ENCODE measurements around the gene PHLPP1. TPM values are rescaled to one million over a fixed set of nuclear protein-coding genes. Genes with fewer than 3 reads are reported as not detected.

The PHLPP1 gene
- total and polyA plus RNA-seq, 2 of the 4 experiments (the other 2 are of a cell fraction), result 3.3 to 3.6 TPM

- Histone ChIP-seq H3K9ac (ENCODE audit: low read depth, low read length) (no peak overlapping the region), H3K79me1 (ENCODE audit: low read depth in 1 of 2, low read length in 2 of 2) (no peaks in the 10 kb centered on the region; a peak in 1 of 4 replicates), H3K36me3 (ENCODE audit: control insufficient read depth, insufficient read depth, low read length) (peaks cover 11% of the 10 kb centered on the region), H3K4me1 (ENCODE audit: control insufficient read depth, insufficient read depth, low read length) (peaks cover 3% of the 10 kb centered on the region), H2BK5ac (ENCODE audit: low read depth, low read length, poor library complexity, severe bottlenecking) (no peak overlapping the region), H2BK20ac (ENCODE audit: low read depth, low read length) (no peak overlapping the region), H3K23ac (ENCODE audit: low read depth, low read length) (no peak overlapping the region), H3K9me3 (ENCODE audit: control insufficient read depth, insufficient read depth, low read length) (no peaks in the 10 kb centered on the region), H3K4ac (ENCODE audit: low read depth, low read length) (no peak overlapping the region), H2BK15ac (ENCODE audit: low read depth, low read length) (no peak overlapping the region), H2AFZ (replicated peaks; ENCODE audit: low read length, poor library complexity) (no peak overlapping the region), H3K4me2 (ENCODE audit: low read depth, low read length) (no peak overlapping the region), H3K27ac (ENCODE audit: insufficient read depth, low read length) (no peak overlapping the region), H3K56ac (ENCODE audit: extremely low read depth, insufficient read depth, low read length) (no peak overlapping the region), H2AK5ac (ENCODE audit: low read depth, low read length) (peak overlapping the region; percentile 45), H2BK120ac (ENCODE audit: low read depth, low read length) (no peak overlapping the region; the same call in 1 of the 2 replicates), H4K20me1 (ENCODE audit: insufficient read depth, low read length) (peaks cover 15% of the 10 kb centered on the region; the same call in 1 of the 2 replicates), H2AK9ac (replicated peaks; ENCODE audit: low read depth, low read length, poor library complexity) (no peak overlapping the region), H3K9me1 (ENCODE audit: insufficient read depth, low read length) (peaks cover 8% of the 10 kb centered on the region; the same call in 1 of the 2 replicates), H3K14ac (replicated peaks; ENCODE audit: low read depth, low read length) (no peak overlapping the region), H4K5ac (ENCODE audit: low read depth, low read length) (no peak overlapping the region), H4K91ac (ENCODE audit: insufficient read depth, low read depth, low read length) (no peak overlapping the region), H3K4me3 (ENCODE audit: insufficient read depth, low read depth, low read length) (no peak overlapping the region), H3K27me3 (ENCODE audit: control insufficient read depth, insufficient read depth, low read length) (no peaks in the 10 kb centered on the region), H4K8ac (ENCODE audit: low read depth in 2 of 2, low read length in 2 of 2) (no peak overlapping the region), H3K18ac (ENCODE audit: low read depth, low read length) (no peak overlapping the region)
- POLR2A ChIA-PET (ENCODE audit: unreplicated experiment), result no interaction called here
- ATAC-seq (ENCODE audit: low read depth), result no peak
- DNase-seq, result no peak
- dilution Hi-C loops (cut with HindIII; ENCODE audit: low sequenced_read_pairs, unreplicated experiment), result no loop called here
- no TSS peak for BruUV-seq (replicated peaks)
- in situ Hi-C loops (cut with MboI; ENCODE audit: low sequenced_read_pairs), result loop anchor here (25.0 kb wide), 1 partner anchor 791 kb away; the partner anchor contains the start of genes PIGN and RELCH
- CTCF ChIA-PET, result interaction anchor here (0.5 to 1.6 kb wide), 7 partner anchors 15 to 552 kb away, joined by 3 to 4 read pairs (median 3); partner anchors contain the start of gene PHLPP1
- TF ChIP-seq RFX5 (IDR thresholded peaks at IDR 0.05; ENCODE audit: low read depth, low read length), result no peak
- TF ChIP-seq MAFK (IDR thresholded peaks at IDR 0.05; ENCODE audit: low read depth, low read length), result no peak
- TF ChIP-seq RAD21 (IDR thresholded peaks at IDR 0.05; ENCODE audit: low read length), result no peak
- TF ChIP-seq POLR2A (IDR thresholded peaks at IDR 0.05; ENCODE audit: low read depth, low read length), result no peak
- TF ChIP-seq, protein P1, sequence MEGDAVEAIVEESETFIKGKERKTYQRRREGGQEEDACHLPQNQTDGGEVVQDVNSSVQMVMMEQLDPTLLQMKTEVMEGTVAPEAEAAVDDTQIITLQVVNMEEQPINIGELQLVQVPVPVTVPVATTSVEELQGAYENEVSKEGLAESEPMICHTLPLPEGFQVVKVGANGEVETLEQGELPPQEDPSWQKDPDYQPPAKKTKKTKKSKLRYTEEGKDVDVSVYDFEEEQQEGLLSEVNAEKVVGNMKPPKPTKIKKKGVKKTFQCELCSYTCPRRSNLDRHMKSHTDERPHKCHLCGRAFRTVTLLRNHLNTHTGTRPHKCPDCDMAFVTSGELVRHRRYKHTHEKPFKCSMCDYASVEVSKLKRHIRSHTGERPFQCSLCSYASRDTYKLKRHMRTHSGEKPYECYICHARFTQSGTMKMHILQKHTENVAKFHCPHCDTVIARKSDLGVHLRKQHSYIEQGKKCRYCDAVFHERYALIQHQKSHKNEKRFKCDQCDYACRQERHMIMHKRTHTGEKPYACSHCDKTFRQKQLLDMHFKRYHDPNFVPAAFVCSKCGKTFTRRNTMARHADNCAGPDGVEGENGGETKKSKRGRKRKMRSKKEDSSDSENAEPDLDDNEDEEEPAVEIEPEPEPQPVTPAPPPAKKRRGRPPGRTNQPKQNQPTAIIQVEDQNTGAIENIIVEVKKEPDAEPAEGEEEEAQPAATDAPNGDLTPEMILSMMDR (conservative IDR thresholded peaks at IDR 0.05; ENCODE audit: low read depth, low read length), result no peak
- no peak for TF ChIP-seq FOS (IDR thresholded peaks at IDR 0.05; ENCODE audit: low read depth, low read length)
- TF ChIP-seq, protein P2, sequence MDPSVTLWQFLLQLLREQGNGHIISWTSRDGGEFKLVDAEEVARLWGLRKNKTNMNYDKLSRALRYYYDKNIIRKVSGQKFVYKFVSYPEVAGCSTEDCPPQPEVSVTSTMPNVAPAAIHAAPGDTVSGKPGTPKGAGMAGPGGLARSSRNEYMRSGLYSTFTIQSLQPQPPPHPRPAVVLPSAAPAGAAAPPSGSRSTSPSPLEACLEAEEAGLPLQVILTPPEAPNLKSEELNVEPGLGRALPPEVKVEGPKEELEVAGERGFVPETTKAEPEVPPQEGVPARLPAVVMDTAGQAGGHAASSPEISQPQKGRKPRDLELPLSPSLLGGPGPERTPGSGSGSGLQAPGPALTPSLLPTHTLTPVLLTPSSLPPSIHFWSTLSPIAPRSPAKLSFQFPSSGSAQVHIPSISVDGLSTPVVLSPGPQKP (IDR thresholded peaks at IDR 0.05; ENCODE audit: borderline replicate concordance, low read depth, low read length), result no peak
- TF ChIP-seq MXI1 (IDR thresholded peaks at IDR 0.05; ENCODE audit: borderline replicate concordance, low read depth, low read length), result no peak
- no peak for TF ChIP-seq BHLHE40 (IDR thresholded peaks at IDR 0.05; ENCODE audit: low read depth, low read length)
- no peak for TF ChIP-seq SMC3 (IDR thresholded peaks at IDR 0.05; ENCODE audit: low read depth, low read length)
- TF ChIP-seq NFE2L2 (IDR thresholded peaks at IDR 0.05; ENCODE audit: low read depth, low read length), result no peak
- no peak for TF ChIP-seq USF2 (IDR thresholded peaks at IDR 0.05; ENCODE audit: low read depth, low read length)
- TF ChIP-seq CHD1 (IDR thresholded peaks at IDR 0.05; ENCODE audit: low read depth, low read length), result no peak
- no peak for TF ChIP-seq CEBPB (IDR thresholded peaks at IDR 0.05; ENCODE audit: low read depth, low read length)
- intact Hi-C loops (cut with micrococcal nuclease), result loop anchor here (1.0 kb wide), 1 partner anchor 394 kb away; no protein-coding TSS in a partner anchor
- WGBS, 2 experiments (ENCODE audit: extremely low coverage in 2 of 2, insufficient read length in 1 of 2), result 96% methylated on average over 12 of the region's 42 CpGs; no CpG with 5 or more reads in 1 of the 2 experiments
Measured at GRCh38 chr18:62978251-62979049, 263.1 kb downstream of the PHLPP1 start.

All from IMR-90 (cell line).